Left renal pelvis (tissue), 4 donors: Measurements from ENCODE around the gene SDCBP2. TPM values are rescaled to one million over a fixed set of nuclear protein-coding genes. Genes with fewer than 3 reads are reported as not detected.

ENCODE experiments used
- DNase-seq, 4 donors: peaks; one replicate each; pipeline ENCODE4 v3.0.0-alpha.2; 2013; ENCODE audit warnings: low read depth in 4 of 4, low spot score in 3 of 4
- polyA plus RNA-seq, 4 donors: library from polyadenylated mRNA; unstranded; fragments of 120-200 nt; gene quantifications; one replicate each; pipeline ENCODE4 v1.2.1, GENCODE V29; 2013; ENCODE audit not compliant: insufficient read length in 4 of 4

Gene SDCBP2
- polyA plus RNA-seq, 4 donors = 1.4 to 2.8 (median 2.0) TPM

DNA sequence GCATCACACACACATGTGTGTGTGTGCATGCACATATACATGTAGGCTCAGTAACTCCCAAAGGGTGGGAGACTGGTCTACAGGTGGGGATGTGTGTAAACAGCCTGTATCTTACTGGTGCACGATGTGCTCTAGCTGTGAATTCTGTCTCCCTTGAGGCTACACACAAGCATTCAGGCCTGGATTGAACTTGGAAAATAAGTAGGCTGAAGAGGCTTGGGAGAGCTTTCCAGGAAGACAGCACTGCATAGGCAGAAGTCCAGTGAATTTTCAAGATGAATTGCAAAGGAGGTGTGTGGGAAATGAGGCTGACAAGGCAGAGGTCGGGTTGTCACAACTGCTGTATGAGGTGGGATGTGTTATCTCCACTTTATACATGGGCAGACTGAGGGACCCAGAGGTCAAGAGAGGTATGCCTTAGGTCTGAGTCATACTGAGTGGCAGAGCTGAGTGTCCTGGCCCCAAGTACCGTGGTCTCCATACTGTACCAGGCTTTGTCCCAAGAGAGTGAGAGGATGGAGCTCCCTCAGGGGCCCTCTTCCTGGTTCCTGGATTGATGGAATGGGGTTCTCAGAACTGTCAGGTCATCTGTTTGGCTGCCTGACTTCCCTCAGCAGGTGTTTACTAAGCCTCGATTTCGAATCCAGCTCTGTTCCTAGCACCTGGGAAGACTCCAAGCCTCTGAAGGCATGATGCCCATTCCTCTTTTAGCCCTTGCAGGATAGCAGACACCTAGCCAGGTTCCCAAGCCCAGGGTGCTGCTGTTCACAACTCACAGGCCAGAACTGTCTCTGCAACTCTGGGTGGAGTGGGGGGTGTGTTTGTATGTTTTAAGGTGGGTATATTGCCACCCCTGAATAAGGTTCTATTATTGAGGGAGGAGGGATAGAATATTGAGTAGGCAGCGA is 48.5 kb downstream of the SDCBP2 start:
- DNase-seq = no peak

DNA sequence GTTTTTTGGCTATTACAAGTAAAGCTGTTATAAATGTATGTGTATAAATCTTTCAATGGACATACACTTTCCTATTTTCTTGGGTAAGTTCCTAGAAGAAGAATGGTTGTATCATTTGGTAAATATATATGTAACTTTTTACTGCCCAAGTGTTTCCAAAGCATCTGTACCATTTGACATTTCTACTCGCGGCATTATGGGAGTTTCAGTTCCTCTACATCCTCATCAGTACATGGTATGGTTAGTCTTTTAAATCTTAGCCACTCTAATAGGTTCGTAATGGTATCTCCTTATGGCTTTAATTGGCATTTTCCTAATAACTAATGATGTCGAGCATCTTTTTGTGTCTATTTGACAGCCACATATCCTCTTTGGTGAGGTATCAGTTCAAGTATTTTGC is 49.9 kb downstream of the SDCBP2 start:
- DNase-seq = no peak

DNA sequence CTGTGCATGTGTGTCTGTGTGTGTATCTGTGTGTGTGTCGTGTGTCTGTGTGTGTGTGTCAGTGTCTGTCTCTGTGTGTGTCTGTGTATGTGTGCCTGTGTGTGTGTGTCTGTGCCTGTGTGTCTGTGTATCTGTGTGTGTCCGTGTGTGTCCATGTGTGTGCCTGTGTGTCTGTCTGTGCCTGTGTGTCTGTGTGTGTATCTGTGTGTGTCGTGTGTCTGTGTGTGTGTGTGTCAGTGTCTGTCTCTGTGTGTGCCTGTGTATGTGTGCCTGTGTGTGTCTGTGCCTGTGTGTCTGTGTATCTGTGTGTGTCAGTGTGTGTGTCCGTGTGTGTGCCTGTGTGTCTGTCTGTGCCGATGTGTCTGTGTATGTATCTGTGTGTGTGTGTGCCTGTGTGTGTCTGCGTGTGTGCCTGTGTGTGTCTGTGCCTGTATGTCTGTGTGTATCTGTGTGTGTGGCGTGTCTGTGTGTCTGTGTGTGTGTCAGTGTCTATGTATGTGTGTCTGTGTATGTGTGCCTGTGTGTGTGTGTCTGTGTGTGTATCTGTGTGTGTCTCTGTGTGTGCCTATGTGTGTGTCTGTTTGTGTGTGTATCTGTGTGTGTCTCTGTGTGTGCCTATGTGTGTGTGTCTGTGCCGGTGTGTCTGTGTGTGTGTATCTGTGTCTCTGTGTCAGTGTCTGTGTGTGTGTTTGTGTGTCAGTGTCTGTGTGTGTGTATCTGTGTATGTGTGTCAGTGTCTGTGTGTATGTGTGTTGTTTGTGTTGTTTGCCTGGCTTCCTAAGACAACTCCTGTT is 51.2 kb downstream of the SDCBP2 start:
- DNase-seq = no peak

DNA sequence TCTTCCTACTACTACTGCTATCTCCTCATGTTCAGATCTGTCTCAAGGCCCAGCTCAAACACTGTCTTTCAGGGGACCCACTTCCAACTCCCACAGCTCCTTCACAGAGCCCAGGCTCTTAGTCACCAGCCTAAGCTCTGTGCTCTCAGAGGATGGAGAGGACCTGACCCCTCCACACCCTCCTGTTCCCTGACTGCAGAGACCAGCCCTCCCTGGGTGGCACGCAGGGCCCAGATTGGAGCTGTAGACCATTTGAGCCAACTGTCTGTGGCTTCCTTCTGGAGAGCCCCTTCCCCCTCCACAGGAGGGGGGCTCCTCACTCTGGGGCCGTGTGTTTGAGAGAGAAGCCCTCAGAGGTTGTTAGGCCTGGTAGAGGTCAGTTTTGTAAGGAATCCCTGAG is 53.0 kb downstream of the SDCBP2 start:
- DNase-seq = no peak

DNA sequence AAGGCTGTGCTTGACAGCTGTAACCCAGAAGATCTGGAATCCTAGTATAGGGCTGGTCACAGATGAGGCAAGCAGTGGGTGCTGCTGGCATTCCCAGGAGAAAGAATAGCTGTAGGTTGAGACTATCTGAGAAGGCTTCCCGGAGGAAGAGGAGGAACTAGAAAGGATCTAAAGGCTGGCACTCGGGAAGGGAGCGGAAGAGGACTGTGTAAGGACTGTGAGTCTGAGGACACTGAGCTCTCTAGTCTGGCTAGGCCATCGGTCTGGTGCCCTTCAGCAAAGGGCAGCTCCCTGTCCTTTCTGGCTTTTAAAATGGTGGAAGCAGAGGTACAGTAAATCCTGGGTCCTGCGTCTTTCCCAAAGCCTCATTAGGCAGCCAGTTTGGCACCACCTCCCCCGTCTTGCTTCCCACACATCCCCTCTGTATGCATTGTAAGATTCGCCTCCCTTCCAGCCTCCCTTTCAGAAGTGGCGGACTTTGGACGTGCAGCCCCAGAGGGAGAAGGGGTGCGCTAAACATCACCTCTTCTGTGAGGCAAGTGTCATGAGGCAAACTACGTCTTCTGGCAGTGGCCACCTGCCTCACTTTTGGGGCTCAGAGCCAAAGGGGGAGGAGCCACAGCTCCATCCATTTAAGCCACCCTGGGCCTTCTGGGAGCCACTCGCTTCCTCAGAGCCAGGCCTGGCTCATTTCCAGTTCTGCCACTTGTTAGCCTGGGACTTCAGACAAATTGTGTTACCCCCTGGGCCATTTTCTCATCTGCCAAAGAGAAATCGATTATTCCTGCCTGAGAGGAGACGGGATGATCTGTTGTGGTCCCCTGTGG is 54.2 kb downstream of the SDCBP2 start:
- DNase-seq = no peak

DNA sequence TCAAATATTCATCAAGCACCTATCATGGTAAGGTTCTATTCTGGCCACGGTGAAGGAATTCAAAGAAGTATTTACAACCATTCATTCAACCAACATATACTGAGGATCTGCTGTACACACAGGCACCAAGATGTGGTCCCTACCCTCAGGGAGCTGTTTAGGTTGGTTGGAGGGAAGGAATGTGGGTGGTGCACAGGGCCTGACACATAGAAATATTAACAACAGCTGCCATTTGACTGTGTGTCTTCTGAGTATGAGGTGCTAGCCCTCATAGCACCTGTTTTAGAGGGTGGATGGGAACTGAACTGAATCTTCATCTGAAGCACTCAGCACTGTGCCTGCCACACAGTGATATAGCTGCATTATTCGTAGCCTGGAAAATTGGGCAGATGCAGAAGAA is 55.6 kb downstream of the SDCBP2 start:
- DNase-seq = no peak

DNA sequence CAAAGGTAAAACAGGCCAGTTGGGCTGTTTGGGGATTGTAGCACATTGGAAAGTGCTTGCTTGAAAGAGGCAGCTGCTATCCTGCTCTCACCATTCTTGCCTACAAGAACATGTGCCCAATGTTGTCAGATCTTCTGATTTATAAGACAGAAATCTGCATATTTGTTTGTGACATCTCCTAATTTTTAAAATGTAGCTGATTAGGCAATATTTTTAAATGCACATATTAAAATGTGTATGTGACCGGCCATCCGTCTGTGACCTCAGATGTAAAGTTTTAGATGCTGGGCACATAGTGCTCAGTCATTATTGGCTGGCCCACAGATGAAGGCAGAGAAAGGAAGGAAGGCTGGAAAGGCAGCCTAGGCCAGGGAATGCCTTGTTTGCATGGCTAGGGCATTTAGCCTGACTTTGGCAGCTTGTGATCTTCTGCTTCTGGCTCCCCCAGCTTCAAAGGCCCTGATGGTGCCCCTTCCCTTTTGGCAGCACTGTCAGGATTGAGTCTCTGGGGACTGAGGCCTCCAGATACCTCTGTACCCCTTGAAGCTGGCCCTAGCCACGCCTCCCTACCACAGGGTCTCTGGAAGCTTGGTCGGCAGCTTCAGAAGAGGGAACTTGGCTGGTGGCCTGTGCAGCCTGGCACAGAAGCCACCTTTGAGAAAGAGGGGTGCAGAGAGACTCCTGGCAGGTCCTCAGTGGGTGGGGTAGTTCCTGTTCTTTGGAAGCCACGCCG is 56.4 kb downstream of the SDCBP2 start:
- no peak for DNase-seq

DNA sequence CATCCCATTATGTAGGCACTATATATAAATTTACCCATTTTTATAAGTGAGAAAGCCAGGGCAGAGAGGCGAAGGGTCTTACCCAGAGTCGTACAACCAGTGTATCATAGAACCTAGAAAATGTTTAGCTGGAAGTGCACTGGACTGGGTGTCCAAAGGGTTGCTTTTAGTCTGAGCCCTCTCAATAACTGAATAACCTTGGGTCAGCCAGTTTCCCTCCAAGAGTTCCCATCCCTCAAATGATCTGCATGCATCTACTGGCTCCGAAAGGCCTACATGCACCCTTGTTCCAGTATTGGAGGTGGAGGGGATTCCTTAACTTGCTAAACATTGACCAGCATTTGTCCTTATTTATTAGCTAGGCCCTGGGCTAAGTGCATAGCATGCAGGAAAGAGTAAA is 59.1 kb downstream of the SDCBP2 start:
- no peak for DNase-seq

DNA sequence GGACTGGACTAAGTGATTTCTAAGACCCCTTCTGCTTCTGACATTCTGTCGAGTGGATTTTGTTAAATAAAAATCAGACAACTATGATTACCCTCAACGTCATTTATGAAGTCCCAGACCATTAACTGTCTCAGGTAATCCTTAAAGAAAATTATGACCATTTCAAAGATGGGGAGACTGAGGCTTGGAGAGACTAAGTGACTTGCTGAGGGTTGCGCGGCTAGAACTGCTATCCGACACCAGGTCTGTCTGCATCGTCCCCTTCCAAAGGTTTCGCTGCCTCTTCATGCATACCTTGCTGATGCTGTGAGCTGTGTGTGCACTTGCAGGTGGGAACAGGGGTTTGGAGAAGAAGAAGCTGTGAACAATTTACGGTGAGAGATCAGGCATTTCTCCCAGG is 59.7 kb downstream of the SDCBP2 start:
- no peak for DNase-seq

DNA sequence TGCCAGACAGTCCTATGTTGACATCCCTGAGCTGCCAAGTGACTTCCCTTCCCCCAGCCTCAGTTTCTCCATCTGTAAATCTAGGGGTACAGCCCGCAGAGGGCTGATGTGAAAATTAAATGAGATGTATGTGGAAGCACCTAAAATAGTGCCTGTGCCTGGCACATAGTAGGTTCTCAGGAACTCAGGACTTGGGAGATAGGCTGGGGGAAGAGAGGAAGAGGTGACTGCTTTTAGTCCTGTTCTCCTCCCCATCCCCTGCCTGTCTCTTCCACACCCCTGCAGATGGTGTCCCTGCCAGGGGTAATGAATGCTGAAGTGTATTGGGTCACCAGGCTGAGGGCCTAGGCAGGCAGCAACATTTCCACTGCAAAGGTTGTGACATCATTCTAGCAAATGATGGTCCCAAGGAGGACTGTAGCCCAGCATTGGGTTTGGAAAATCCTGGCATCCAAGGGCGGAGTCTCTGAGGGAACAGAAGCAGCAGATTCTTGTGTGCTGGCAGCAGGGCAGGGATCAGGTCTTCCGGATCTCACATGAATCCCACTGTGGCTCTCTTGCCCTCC is 61.0 kb downstream of the SDCBP2 start:
- no peak for DNase-seq

DNA sequence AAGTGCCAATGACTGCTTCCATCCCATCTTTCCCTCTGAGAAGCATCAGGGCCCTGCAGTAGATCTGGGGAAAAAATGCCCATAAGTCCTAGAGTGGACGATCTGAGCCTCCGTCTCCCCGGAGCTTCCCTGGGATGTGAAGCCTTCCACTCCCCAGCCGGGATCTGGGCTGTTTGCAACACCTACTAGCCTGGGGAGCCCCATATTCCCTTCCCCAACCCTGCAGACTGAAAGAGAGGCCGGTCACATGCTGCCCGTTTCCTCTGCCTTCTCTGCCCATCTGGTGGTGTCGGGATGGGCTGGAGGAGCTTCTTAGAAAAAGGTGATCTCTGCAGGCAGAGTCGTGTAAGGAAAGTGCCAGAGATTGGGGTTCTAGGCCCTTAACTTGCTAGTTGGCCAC is 61.8 kb downstream of the SDCBP2 start:
- no peak for DNase-seq

DNA sequence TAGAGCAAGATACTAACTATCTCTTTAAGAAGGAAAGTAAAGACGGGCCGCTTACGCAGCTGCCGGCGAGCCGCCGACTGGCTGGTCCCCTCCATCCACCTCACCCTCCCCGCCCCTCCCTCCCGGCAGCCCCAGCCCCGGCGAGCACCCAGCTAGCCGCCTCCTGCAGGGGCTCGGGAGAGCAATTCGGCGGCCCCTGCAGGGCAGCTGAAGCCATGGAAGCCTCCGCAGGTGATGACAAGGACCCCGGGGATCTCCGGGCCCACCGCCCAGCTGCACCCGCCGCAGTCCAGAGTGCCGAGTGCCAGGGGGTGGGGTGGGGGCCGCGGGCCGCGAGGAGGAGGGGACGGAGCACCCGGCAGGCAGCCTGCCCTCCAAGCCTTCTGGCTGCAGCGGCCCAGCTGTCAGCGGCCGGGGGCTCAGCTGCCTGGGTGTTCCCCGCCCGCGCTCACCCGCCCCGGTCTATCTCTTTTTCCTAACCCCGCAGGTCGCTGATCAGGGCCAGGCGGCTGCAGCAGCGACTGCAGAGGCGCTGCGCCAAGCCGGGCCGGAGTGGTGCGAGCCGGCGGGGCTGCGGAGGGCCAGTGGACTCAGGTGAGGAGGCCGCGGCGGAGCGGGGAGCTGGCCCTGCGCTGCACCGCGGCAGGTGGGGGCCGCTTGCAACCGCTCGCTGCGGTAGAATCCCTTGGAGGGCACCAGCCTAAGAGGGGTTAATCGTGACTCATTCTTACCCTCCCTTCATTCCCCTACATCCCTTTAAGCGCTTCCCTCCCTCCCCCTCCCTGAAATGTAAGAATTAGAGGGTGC is 62.6 kb downstream of the SDCBP2 start, which contains the start of gene SNPH:
Gene SNPH, plus strand, starts transcription at position 128 of the 807 bp plus-strand sequence. CDS start 29,946 bp downstream, outside the sequence.
- peak; percentile 6 to 35 (median 23) for DNase-seq

DNA sequence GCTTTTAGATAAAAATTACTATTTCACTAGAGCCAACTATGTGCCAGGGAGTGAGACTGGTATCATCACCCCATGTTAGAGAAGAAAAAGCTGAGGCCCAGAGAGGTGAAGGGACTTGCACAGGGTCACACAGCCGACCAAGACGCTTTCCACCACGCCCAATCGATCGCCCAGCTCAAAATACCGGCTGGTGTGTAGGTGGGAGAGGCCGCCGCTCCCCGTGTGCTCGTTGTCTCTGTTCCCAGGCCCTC is 63.1 kb downstream of the SDCBP2 start:
- no peak for DNase-seq

DNA sequence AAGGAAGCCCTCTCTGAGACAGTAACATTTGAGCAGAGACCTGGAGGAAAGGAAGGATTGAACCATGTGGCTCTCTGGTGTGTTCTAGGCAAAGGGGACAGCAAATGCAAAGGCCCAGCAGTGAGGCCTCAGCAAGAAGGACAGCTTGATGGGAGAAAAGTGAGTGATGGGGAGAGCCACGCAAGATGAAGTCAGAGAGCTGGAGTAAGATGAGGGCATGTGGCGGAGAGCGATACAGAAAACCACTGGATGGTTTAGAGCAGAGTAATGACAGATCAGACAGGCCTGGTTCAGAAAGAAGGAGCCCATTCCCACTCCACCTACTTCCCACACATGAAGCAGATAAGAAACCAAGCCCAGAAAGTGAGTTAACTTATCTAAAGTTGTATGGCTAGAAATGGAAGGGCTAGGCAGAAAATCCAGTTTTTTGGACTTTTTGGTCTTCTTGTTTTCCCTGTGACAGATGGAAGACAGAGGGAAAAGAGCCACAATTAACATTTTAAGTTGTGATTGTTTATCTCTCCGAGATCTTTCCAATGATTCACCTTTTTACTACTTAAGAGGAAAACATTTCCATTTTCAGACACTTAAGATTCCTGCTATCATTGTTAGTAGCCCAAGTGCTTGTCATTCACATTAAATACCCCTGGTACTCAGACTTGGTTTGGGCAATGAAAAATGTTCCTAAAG is 63.6 kb downstream of the SDCBP2 start:
- DNase-seq = no peak

DNA sequence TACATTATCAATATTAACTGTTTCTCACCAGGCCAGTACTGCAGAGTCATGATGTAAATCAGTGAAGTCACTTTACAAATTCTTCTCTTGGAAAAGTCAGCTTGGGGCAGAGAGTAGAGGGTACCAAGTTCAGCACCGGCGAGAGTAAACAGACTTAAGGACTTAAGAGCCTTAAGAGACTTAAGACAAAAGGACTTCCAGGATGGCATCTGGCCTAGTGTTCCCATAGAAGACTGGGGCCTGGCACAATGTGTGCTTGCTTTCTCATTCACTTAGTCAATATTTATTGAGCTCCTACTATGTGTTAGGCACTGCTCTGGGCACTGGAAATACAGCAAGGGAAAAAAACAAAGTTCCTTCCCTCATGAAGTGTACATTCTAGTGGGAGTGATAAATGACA is 64.2 kb downstream of the SDCBP2 start:
- no peak for DNase-seq

DNA sequence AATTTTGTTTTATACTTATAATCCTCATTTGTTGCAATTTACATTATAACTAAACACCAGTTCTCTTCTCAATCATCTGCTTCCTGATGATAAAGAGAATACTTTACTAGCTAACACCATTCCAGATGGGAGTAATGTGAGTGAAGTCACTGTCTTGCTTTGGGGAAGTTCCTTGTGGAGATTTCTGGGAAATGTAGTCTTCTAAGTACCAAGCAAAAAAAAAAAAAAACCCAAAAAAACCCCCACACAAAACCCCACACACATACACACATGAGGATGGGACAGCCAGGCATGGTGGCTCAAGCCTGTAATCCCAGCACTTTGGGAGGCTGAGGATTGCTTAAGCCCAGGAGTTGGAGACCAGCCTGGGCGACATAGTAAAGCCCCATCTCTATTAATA is 65.1 kb downstream of the SDCBP2 start:
- DNase-seq = no peak
